ENCODE results near the gene RFX8. TPM values are rescaled to one million over a fixed set of nuclear protein-coding genes. Genes with fewer than 3 reads are reported as not detected.

The RFX8 gene
- total RNA-seq, 2 donors from 2014 or later = 0.14 to 0.85 TPM

DNA sequence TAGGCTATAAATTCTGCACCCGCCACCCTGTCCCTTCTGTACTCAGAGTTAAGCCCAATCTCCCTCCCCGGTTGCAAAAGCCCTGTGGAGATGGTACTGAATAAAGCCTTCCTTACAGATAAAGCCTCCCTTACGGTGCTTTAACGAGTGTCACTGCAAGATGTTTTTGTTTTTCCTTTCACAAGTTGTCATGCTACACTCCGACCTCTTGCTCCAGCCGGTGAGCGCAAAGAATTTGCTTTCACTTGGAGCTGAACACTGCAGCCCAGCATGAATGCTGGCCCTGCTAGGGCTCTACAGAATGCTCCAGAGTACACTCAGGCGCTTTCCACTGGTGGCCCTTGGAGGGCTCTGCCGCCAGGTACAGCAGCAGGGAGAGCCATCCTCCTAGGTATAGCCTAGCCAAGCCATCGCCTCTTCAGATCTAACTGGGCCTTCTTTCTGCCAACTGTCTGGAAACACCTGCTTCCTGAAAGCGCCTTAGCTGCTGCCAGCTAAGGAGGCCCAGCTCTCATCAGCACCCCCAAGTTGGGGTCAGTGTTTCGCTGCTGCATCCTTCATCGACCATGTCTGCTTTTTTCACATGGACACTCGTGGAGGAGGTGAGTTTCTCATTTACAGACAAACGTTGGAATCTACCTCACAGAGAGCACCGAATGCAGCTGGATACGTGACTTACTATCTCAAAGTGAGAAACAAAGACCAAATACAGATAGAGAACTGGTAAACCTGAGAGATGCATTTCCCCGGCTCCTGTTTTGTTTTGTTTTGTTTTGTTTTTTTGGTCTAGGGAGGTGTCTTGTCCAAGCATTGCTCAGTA lies 74.2 kb downstream of the RFX8 start:
- Histone ChIP-seq H3K27ac (no peak overlapping the region), H3K27me3 (replicated peaks; ENCODE audit: insufficient read depth) (no peaks in the 10 kb centered on the region), H3K4me1 (ENCODE audit: control insufficient read depth in 1 of 2, low read depth in 2 of 2) (no peaks in the 10 kb centered on the region), H3K9me3 (no peaks in the 10 kb centered on the region), H3K36me3 (no peaks in the 10 kb centered on the region), H3K4me3 (no peak overlapping the region)
- DNase-seq (ENCODE audit: low spot score) (no peak), ATAC-seq (ENCODE audit: insufficient number of reproducible peaks, low FRiP score, low read depth) (no peak)
- no peak for TF ChIP-seq CTCF (IDR thresholded peaks at IDR 0.05)

DNA sequence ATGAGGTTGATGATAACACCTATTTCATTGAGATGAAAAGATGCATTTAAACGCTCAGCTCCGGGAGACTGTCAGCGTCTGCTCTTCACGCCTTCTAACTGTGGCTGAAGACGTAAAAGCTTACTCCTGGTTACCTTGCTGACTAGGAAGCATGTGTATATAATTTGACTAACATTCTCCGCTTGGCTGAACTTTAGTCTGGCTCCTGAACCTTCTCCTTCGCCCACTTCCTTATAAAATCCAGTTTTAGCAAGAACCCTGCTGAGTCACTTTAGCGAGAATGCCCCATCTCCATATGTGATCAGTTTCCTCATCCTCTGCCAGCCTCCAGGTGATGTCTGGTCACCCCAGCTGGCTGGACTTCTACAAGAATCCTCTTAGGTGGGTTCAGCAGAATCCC lies 74.9 kb downstream of the RFX8 start:
- no peak for ATAC-seq (ENCODE audit: insufficient number of reproducible peaks, low FRiP score, low read depth)
- TF ChIP-seq CTCF (IDR thresholded peaks at IDR 0.05) = no peak
- no peak overlapping the region for H3K4me3 ChIP-seq
- no peaks in the 10 kb centered on the region for H3K4me1 ChIP-seq (ENCODE audit: control insufficient read depth in 1 of 2, low read depth in 2 of 2)
- H3K9me3 ChIP-seq = no peaks in the 10 kb centered on the region
- no peak for DNase-seq (ENCODE audit: low spot score)
- H3K36me3 ChIP-seq = no peaks in the 10 kb centered on the region
- no peaks in the 10 kb centered on the region for H3K27me3 ChIP-seq (replicated peaks; ENCODE audit: insufficient read depth)
- no peak overlapping the region for H3K27ac ChIP-seq

DNA sequence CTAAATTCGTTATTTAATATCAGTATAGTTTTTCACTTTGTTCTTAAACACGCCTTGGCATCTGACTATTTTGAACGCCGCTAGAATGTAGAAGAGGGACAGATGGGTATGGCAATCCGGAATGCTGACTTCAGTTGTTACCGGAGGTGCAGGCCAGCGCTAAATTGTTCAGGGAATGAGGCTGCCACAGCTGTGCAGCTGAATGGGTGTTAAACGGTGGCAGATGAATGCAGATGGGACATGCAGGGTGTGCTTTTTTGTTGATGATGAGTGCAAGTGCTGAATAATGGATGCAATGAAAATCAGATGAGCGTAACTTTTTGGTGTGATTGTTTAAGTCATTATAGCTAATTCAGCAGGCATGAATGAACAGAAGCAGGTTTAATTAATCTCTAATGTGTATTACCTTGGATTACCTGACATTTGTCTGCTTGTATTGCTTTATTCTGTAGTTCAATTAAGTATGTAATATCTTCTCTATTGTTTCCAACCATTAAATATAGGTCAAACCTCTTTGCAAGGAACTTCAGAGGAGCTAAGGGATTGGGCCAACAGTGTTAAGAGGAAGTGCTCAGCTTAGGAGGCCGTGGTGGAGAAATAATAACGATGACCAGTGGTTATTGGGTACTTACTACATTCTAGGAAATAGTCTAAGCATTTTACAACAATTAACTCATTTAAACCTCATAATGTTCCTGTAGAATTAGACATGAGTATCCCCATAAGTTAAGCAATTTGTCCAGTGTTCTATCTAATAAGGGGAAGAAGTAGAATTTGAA lies 75.7 kb downstream of the RFX8 start:
- Histone ChIP-seq H3K36me3 (no peaks in the 10 kb centered on the region), H3K4me3 (no peak overlapping the region), H3K27me3 (replicated peaks; ENCODE audit: insufficient read depth) (no peaks in the 10 kb centered on the region), H3K4me1 (ENCODE audit: control insufficient read depth in 1 of 2, low read depth in 2 of 2) (no peaks in the 10 kb centered on the region), H3K9me3 (no peaks in the 10 kb centered on the region), H3K27ac (no peak overlapping the region)
- no peak for DNase-seq (ENCODE audit: low spot score)
- no peak for ATAC-seq (ENCODE audit: insufficient number of reproducible peaks, low FRiP score, low read depth)
- TF ChIP-seq CTCF (IDR thresholded peaks at IDR 0.05) = no peak

DNA sequence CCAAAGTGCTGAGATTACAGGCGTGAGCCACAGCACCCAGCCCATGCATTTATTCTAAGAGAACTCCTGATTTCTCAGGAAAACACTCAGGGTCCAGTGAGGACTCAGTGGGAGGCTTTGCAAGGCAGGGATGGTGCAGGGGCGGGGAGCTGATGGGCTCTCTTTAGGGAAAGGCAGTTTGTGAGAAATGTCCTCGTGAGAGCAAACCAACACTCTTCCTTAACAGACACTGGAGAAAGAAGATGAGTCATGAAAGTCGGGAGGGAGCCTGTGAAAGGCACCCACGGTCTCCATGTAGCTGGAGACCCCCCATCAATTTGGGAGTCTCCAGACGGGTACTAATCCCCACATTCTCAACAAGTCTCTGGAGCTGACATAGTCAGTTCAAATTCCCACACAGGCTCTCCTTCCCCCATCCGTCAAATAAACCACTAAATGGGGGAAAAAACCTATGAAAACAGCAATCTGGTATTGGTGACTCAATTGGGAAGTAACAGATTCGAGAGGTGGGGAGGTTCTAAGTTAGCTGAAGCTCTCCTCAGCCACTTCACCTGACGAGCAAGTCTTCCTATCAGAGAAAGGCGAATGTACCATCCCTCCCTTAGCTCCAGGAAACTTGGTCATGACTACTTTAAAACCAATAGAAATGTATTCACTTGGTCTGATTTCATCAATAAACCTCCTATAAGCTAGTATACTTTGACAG lies 76.6 kb downstream of the RFX8 start:
- no peak overlapping the region for H3K27ac ChIP-seq
- no peak for ATAC-seq (ENCODE audit: insufficient number of reproducible peaks, low FRiP score, low read depth)
- no peaks in the 10 kb centered on the region for H3K36me3 ChIP-seq
- no peaks in the 10 kb centered on the region for H3K27me3 ChIP-seq (replicated peaks; ENCODE audit: insufficient read depth)
- H3K4me3 ChIP-seq = no peak overlapping the region
- no peak for TF ChIP-seq CTCF (IDR thresholded peaks at IDR 0.05)
- no peak for DNase-seq (ENCODE audit: low spot score)
- H3K4me1 ChIP-seq (ENCODE audit: control insufficient read depth in 1 of 2, low read depth in 2 of 2) = no peaks in the 10 kb centered on the region
- H3K9me3 ChIP-seq = no peaks in the 10 kb centered on the region

DNA sequence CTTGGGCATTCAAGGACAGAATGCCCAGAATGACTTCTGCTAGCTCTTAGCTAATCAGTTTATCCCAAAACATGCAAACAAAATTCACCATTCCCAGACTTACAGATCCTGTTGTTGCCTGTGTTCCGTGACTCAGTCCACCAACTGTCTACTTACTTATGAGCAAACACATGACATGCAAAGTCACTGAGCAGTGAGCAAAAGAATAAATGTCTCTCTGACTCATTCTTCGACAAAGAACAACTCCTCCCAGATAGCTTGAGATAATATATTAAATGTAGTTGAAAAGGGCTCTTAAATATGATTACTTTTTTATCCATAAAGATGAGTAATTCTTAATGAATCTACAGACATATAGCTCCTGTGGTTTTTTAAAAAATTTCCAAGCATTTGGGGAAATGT lies 78.6 kb downstream of the RFX8 start:
- no peaks in the 10 kb centered on the region for H3K4me1 ChIP-seq (ENCODE audit: control insufficient read depth in 1 of 2, low read depth in 2 of 2)
- H3K9me3 ChIP-seq = no peaks in the 10 kb centered on the region
- H3K36me3 ChIP-seq = no peaks in the 10 kb centered on the region
- no peak for TF ChIP-seq CTCF (IDR thresholded peaks at IDR 0.05)
- no peaks in the 10 kb centered on the region for H3K27me3 ChIP-seq (replicated peaks; ENCODE audit: insufficient read depth)
- no peak overlapping the region for H3K4me3 ChIP-seq
- DNase-seq (ENCODE audit: low spot score) (no peak), ATAC-seq (ENCODE audit: insufficient number of reproducible peaks, low FRiP score, low read depth) (no peak)
- H3K27ac ChIP-seq = no peak overlapping the region

Measured in thoracic aorta (tissue), 2 donors.